ENCODE data around the gene NAXD. TPM values are rescaled to one million over a fixed set of nuclear protein-coding genes. Genes with fewer than 3 reads are reported as not detected.

Gene NAXD
- total RNA-seq, 1 experiment from 2014 or later, result 32.1 TPM

DNA sequence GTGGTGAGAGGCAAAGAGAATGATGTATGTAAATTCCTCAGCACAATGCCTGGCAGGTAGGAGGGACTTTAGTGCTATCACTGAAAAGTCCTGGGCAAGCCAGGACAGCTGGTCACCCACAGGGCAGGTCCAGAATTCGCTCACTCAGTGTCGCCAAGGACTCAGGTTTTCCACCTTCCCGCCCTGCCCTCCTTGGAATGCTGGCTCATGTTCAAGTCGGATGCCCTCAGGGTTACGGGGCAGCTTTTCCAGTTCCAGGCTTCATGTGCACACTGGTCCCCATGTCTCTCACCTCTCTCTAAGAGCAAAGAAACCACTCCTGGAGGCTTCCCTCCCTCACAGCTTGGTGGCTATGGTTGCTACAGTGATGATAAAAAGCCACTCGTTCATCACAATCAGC, 24.8 kb upstream of the NAXD start:
- RAD21 ChIA-PET (ENCODE audit: low non-redundant PET in 1 of 2, low total read pairs in 2 of 2, uncharacterized antibody in 2 of 2, unreplicated experiment in 2 of 2), result no interaction called here
- H3K9ac ChIP-seq (ENCODE audit: low read length), result no peak overlapping the region
- H3K79me2 ChIP-seq (ENCODE audit: insufficient read depth, low read length), result no peaks in the 10 kb centered on the region
- no peak overlapping the region for H3K4me3 ChIP-seq (replicated peaks in 1 of 2; ENCODE audit: low read depth in 1 of 2, low read length in 2 of 2)
- no peak overlapping the region for H3K27ac ChIP-seq (ENCODE audit: low read depth, low read length)
- DNase-seq (ENCODE audit: low read depth, low spot score) (no peak), ATAC-seq (no peak)
- H3K9me3 ChIP-seq (ENCODE audit: control insufficient read depth in 1 of 2, insufficient read depth in 1 of 2, low read depth in 1 of 2, low read length in 2 of 2), result no peaks in the 10 kb centered on the region
- no peak overlapping the region for H2AFZ ChIP-seq (ENCODE audit: low read depth, low read length, poor library complexity, severe bottlenecking)
- peaks cover 2 to 5% of the 10 kb centered on the region in 2 experiments; a peak in 2 of 4 replicates for H3K4me1 ChIP-seq (ENCODE audit: control insufficient read depth in 1 of 2, insufficient read depth in 2 of 2, low read length in 2 of 2)
- H3K36me3 ChIP-seq (ENCODE audit: control insufficient read depth in 1 of 2, insufficient read depth in 2 of 2, low read length in 2 of 2), result no peaks in the 10 kb centered on the region
- H3K4me2 ChIP-seq (ENCODE audit: low read length), result no peak overlapping the region
- intact Hi-C loops (cut with micrococcal nuclease), result loop anchor here (10.0 kb wide), 2 partner anchors 136 to 464 kb away; no protein-coding TSS in a partner anchor
- POLR2A ChIA-PET, result no interaction called here
- no peaks in the 10 kb centered on the region for H4K20me1 ChIP-seq (ENCODE audit: insufficient read depth)
- no peaks in the 10 kb centered on the region for H3K9me2 ChIP-seq (ENCODE audit: insufficient read depth)
- TF ChIP-seq RAD21 (IDR thresholded peaks at IDR 0.05; ENCODE audit: low read depth), result no peak
- TF ChIP-seq, protein P1, sequence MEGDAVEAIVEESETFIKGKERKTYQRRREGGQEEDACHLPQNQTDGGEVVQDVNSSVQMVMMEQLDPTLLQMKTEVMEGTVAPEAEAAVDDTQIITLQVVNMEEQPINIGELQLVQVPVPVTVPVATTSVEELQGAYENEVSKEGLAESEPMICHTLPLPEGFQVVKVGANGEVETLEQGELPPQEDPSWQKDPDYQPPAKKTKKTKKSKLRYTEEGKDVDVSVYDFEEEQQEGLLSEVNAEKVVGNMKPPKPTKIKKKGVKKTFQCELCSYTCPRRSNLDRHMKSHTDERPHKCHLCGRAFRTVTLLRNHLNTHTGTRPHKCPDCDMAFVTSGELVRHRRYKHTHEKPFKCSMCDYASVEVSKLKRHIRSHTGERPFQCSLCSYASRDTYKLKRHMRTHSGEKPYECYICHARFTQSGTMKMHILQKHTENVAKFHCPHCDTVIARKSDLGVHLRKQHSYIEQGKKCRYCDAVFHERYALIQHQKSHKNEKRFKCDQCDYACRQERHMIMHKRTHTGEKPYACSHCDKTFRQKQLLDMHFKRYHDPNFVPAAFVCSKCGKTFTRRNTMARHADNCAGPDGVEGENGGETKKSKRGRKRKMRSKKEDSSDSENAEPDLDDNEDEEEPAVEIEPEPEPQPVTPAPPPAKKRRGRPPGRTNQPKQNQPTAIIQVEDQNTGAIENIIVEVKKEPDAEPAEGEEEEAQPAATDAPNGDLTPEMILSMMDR (IDR thresholded peaks at IDR 0.05 in 2 of 3, conservative IDR thresholded peaks at IDR 0.05 in 1 of 3; ENCODE audit: borderline replicate concordance in 1 of 3, insufficient read depth in 1 of 3, low read depth in 2 of 3, low read length in 2 of 3), result no peak
- no peak for TF ChIP-seq FOSL1 (IDR thresholded peaks at IDR 0.05; ENCODE audit: low read depth)
- CTCF ChIA-PET, result no interaction called here
- no peaks in the 10 kb centered on the region for H3K27me3 ChIP-seq (ENCODE audit: insufficient read depth, low read length)
- no TSS peak for BruUV-seq (replicated peaks)

DNA sequence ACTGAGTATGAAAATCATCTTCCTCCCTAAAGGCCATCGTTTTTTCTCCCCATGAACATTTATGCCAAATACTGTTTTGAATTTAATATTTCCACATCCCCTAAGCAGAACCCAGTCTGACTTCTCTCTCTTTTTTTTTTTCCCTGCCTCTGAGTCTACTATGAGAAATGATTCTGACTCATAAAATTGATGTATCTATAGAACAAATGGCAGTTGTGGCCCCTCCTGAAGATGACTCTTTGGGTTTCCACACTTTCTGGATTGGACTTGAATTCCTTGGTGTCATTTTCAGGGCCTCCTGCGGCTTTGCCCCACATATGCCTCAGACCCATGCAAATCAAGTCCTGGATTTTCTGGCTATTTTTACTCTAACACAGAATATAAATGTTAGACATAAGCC, 22.7 kb upstream of the NAXD start:
- DNase-seq (ENCODE audit: low read depth, low spot score), result no peak
- H3K9me3 ChIP-seq (ENCODE audit: control insufficient read depth in 1 of 2, insufficient read depth in 1 of 2, low read depth in 1 of 2, low read length in 2 of 2), result no peaks in the 10 kb centered on the region
- no peak for ATAC-seq
- H3K36me3 ChIP-seq (ENCODE audit: control insufficient read depth in 1 of 2, insufficient read depth in 2 of 2, low read length in 2 of 2), result no peaks in the 10 kb centered on the region
- no peaks in the 10 kb centered on the region for H4K20me1 ChIP-seq (ENCODE audit: insufficient read depth)
- POLR2A ChIA-PET, result no interaction called here
- intact Hi-C loops (cut with micrococcal nuclease), result loop anchor here (2.0 to 10.0 kb wide), 3 partner anchors 138 to 462 kb away; no protein-coding TSS in a partner anchor
- no peak overlapping the region for H3K4me3 ChIP-seq (replicated peaks in 1 of 2; ENCODE audit: low read depth in 1 of 2, low read length in 2 of 2)
- RAD21 ChIA-PET (ENCODE audit: low non-redundant PET in 1 of 2, low total read pairs in 2 of 2, uncharacterized antibody in 2 of 2, unreplicated experiment in 2 of 2), result no interaction called here
- BruUV-seq (replicated peaks), result no TSS peak
- no peaks in the 10 kb centered on the region for H3K79me2 ChIP-seq (ENCODE audit: insufficient read depth, low read length)
- H3K9ac ChIP-seq (ENCODE audit: low read length), result no peak overlapping the region
- H3K9me2 ChIP-seq (ENCODE audit: insufficient read depth), result no peaks in the 10 kb centered on the region
- H3K4me1 ChIP-seq (ENCODE audit: control insufficient read depth in 1 of 2, insufficient read depth in 2 of 2, low read length in 2 of 2), result peaks cover 2 to 5% of the 10 kb centered on the region in 2 experiments; a peak in 2 of 4 replicates
- CTCF ChIA-PET, result no interaction called here
- no peaks in the 10 kb centered on the region for H3K27me3 ChIP-seq (ENCODE audit: insufficient read depth, low read length)
- H3K27ac ChIP-seq (ENCODE audit: low read depth, low read length), result no peak overlapping the region
- H3K4me2 ChIP-seq (ENCODE audit: low read length), result no peak overlapping the region
- no peak overlapping the region for H2AFZ ChIP-seq (ENCODE audit: low read depth, low read length, poor library complexity, severe bottlenecking)
- TF ChIP-seq TCF7L2 (IDR thresholded peaks at IDR 0.05; ENCODE audit: borderline replicate concordance, extremely low read depth, insufficient read depth, insufficient read length), result no peak
- TF ChIP-seq EZH2 (IDR thresholded peaks at IDR 0.05), result no peak
- TF ChIP-seq YY1 (IDR thresholded peaks at IDR 0.05; ENCODE audit: extremely low read depth, insufficient replicate concordance, low read depth, low read length), result no peak
- TF ChIP-seq ZFX (IDR thresholded peaks at IDR 0.05), result no peak
- TF ChIP-seq RAD21 (IDR thresholded peaks at IDR 0.05; ENCODE audit: low read depth), result no peak
- TF ChIP-seq POLR2AphosphoS5 (IDR thresholded peaks at IDR 0.05; ENCODE audit: low read depth, low read length), result no peak
- TF ChIP-seq EZH2phosphoT487 (IDR thresholded peaks at IDR 0.05; ENCODE audit: borderline replicate concordance), result no peak
- TF ChIP-seq, protein P2, sequence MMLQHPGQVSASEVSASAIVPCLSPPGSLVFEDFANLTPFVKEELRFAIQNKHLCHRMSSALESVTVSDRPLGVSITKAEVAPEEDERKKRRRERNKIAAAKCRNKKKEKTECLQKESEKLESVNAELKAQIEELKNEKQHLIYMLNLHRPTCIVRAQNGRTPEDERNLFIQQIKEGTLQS (IDR thresholded peaks at IDR 0.05), result no peak
- TF ChIP-seq, protein P1 (IDR thresholded peaks at IDR 0.05 in 2 of 3, conservative IDR thresholded peaks at IDR 0.05 in 1 of 3; ENCODE audit: borderline replicate concordance in 1 of 3, insufficient read depth in 1 of 3, low read depth in 2 of 3, low read length in 2 of 3), result no peak
- no peak for TF ChIP-seq JUND (IDR thresholded peaks at IDR 0.05)
- no peak for TF ChIP-seq FOSL1 (IDR thresholded peaks at IDR 0.05; ENCODE audit: low read depth)

Data from HCT116 (cell line).